ENCODE measurements around the gene RETREG2.

The RETREG2 gene

DNA sequence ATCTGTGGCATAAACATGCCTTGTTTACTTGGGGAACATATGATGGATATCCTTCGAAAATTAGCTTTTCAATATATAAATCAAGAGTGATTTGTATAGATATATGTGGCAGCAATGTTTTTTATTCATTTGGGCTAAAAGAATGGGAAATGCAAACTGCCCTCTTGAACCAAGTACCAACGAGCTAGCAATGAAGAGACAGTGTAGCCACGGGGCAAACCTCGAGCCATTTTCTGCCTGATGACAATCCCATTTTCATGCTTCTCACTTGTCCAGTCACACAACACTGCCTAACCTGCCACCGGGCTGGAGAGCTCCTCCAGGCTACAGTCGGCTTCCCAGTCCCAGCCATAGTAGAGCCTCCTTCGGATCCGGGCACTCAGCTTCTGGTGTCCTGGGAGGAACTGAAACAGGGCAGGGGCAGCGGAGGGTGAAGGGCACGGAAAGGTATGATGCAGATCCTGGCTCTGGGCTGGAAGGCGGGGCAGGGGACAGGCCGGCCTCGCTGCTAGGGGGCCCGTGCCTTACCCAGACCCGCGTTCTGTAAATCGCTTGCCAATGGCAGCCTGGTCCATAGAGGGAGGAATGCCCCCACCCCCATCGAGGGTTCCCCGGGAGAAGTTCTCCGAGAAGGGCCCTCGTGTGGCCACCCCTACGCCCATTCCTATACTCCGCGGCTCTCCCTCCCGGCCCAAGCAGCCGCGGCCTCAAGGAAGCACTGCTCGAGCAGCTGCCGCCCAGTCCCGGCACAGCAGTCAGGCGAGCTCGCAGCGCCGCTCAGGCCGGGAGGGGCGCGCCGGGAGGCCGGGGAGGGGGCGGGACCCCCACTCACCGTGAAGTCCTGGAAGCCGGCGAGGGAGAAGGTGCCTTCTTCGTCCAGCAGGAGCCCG is 1.9 kb upstream of the RETREG2 start:
- H3K27me3 ChIP-seq (ENCODE audit: insufficient read depth, low read length): no peaks in the 10 kb centered on the region
- H3K4me1 ChIP-seq (ENCODE audit: control insufficient read depth in 1 of 2, insufficient read depth in 2 of 2, low read length in 2 of 2): peaks cover 3 to 11% of the 10 kb centered on the region in 2 experiments
- no peak overlapping the region for H3K4ac ChIP-seq (ENCODE audit: low read depth, low read length)
- H2AFZ ChIP-seq (ENCODE audit: insufficient read depth, low read length, poor library complexity): peak overlapping the region; percentile 76
- peak overlapping the region; percentile 68 for H3K9ac ChIP-seq (ENCODE audit: low read length)
- peak overlapping the region; percentile 79 for H3K4me3 ChIP-seq (ENCODE audit: low read depth, low read length)
- H3K14ac ChIP-seq (ENCODE audit: low read length): peak overlapping the region; percentile 47
- peaks cover 31 to 36% of the 10 kb centered on the region in 2 experiments for H3K36me3 ChIP-seq (ENCODE audit: control insufficient read depth in 1 of 2, insufficient read depth in 2 of 2, low read length in 2 of 2)
- H2AK5ac ChIP-seq (ENCODE audit: low read length): peak overlapping the region; percentile 23
- H3K18ac ChIP-seq (ENCODE audit: low read length): peak overlapping the region; percentile 27
- WGBS (ENCODE audit: extremely low coverage, insufficient coverage, insufficient read length): no CpG with 5 or more reads among the region's 45 CpGs
- H2BK12ac ChIP-seq (ENCODE audit: low read length): no peak overlapping the region
- H3K27ac ChIP-seq (ENCODE audit: low read depth, low read length): peak overlapping the region; percentile 95
- no peaks in the 10 kb centered on the region for H3K9me3 ChIP-seq (ENCODE audit: insufficient read depth, low read depth, low read length)
- H3K79me1 ChIP-seq (ENCODE audit: low read length): peaks cover 20% of the 10 kb centered on the region
- peak; percentile 33 to 44 for DNase-seq
- H4K8ac ChIP-seq (ENCODE audit: low read depth, low read length): peak overlapping the region; percentile 71
- H3K23ac ChIP-seq (ENCODE audit: low read length): no peak overlapping the region
- peaks cover 7% of the 10 kb centered on the region for H3K79me2 ChIP-seq (ENCODE audit: control insufficient read depth, insufficient read depth, low read length, poor library complexity)
- H2BK120ac ChIP-seq (ENCODE audit: insufficient read depth, low read length, poor library complexity): peak overlapping the region; percentile 10
- peak overlapping the region; percentile 69 for H4K91ac ChIP-seq (ENCODE audit: low read depth, low read length)
- H4K12ac ChIP-seq (ENCODE audit: low read depth, low read length): no peak overlapping the region
- H2BK5ac ChIP-seq (ENCODE audit: low read depth, low read length, poor library complexity): peak overlapping the region; percentile 10
- peak overlapping the region; percentile 99 for H3K4me2 ChIP-seq (ENCODE audit: low read length)

GRCh38 chr2:219176818-219177551 is 1.1 kb upstream of the RETREG2 start, which contains the start of gene CNPPD1:
CNPPD1 (minus strand) TSS chr2:219176925; CDS start chr2:219176828, 97 bp downstream.
- H3K4me2 ChIP-seq (ENCODE audit: low read length): peak within 1 kb of the TSS; percentile 99
- no CpG with 5 or more reads among the region's 69 CpGs for WGBS (ENCODE audit: extremely low coverage, insufficient coverage, insufficient read length)
- H2AFZ ChIP-seq (ENCODE audit: insufficient read depth, low read length, poor library complexity): peak within 1 kb of the TSS; percentile 89
- H3K27ac ChIP-seq (ENCODE audit: low read depth, low read length): peak within 1 kb of the TSS; percentile 95
- peaks cover 3 to 9% of the 10 kb centered on the region in 2 experiments for H3K4me1 ChIP-seq (ENCODE audit: control insufficient read depth in 1 of 2, insufficient read depth in 2 of 2, low read length in 2 of 2)
- H3K18ac ChIP-seq (ENCODE audit: low read length): peak within 1 kb of the TSS; percentile 85
- H3K36me3 ChIP-seq (ENCODE audit: control insufficient read depth in 1 of 2, insufficient read depth in 2 of 2, low read length in 2 of 2): peaks cover 39 to 44% of the 10 kb centered on the region in 2 experiments
- H2BK12ac ChIP-seq (ENCODE audit: low read length): no peak within 1 kb of the TSS
- H3K9ac ChIP-seq (ENCODE audit: low read length): peak within 1 kb of the TSS; percentile 89
- H4K91ac ChIP-seq (ENCODE audit: low read depth, low read length): peak within 1 kb of the TSS; percentile 91
- peak within 1 kb of the TSS; percentile 84 for H4K12ac ChIP-seq (ENCODE audit: low read depth, low read length)
- H3K4ac ChIP-seq (ENCODE audit: low read depth, low read length): peak within 1 kb of the TSS; percentile 76
- peak within 1 kb of the TSS; percentile 84 for H3K4me3 ChIP-seq (ENCODE audit: low read depth, low read length)
- H3K14ac ChIP-seq (ENCODE audit: low read length): peak within 1 kb of the TSS; percentile 96
- peaks cover 17% of the 10 kb centered on the region for H3K79me1 ChIP-seq (ENCODE audit: low read length)
- H2AK5ac ChIP-seq (ENCODE audit: low read length): peak within 1 kb of the TSS; percentile 23
- H3K27me3 ChIP-seq (ENCODE audit: insufficient read depth, low read length): no peaks in the 10 kb centered on the region
- H3K79me2 ChIP-seq (ENCODE audit: control insufficient read depth, insufficient read depth, low read length, poor library complexity): peaks cover 7% of the 10 kb centered on the region
- peak within 1 kb of the TSS; percentile 93 for H2BK5ac ChIP-seq (ENCODE audit: low read depth, low read length, poor library complexity)
- H4K8ac ChIP-seq (ENCODE audit: low read depth, low read length): peak within 1 kb of the TSS; percentile 98
- peak within 1 kb of the TSS; percentile 80 for H2BK120ac ChIP-seq (ENCODE audit: insufficient read depth, low read length, poor library complexity)
- H3K9me3 ChIP-seq (ENCODE audit: insufficient read depth, low read depth, low read length): no peaks in the 10 kb centered on the region
- H3K23ac ChIP-seq (ENCODE audit: low read length): no peak within 1 kb of the TSS
- peak; percentile 76 to 85 for DNase-seq

DNA sequence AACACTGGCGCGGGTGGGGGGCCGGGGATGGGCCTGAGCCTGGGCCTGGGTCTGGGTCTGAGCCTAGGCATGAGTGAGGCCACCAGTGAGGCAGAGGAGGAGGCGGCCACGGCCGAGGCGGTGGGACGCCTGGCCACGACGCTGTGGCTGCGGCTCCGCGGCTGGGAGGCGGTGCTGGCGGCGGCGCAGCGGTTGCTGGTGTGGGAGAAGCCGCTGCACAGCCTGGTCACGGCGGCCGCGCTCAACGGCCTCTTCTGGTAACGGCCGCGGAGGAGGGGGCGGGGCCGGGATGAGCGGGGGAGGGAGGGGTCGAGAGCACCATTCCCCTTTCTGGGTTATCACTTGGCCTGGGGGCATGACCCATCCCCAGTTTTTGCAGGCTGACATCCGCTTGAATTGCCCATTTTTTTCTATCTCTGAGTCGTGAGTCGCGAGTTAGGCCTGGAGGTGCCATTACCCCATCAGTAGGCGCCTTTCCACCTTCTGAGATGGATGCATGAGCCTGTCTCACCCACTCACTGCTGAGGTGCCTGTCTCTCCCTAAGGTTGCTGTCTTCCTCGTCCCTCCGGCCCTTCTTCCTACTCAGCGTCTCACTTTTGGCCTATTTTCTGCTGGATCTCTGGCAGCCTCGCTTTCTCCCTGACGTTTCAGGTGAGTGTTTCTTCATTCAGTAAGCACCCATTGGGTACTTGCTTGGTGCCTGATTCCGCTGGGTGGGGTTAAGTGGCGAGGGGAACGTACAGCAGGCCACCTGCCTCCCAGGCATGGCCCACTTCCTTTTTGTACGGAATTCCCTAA is 501 bp downstream of the RETREG2 start:
- Histone ChIP-seq H3K27ac (ENCODE audit: low read depth, low read length) (peak overlapping the region; percentile 95), H3K9me3 (ENCODE audit: insufficient read depth, low read depth, low read length) (no peaks in the 10 kb centered on the region)
- no CpG with 5 or more reads among the region's 45 CpGs for WGBS (ENCODE audit: extremely low coverage, insufficient coverage, insufficient read length)

More for the DNA sequence above, 501 bp downstream of the RETREG2 start:
- DNase-seq: peak; percentile 7 to 46
- H3K18ac ChIP-seq (ENCODE audit: low read length): peak overlapping the region; percentile 92
- H3K79me1 ChIP-seq (ENCODE audit: low read length): peaks cover 17% of the 10 kb centered on the region
- peak overlapping the region; percentile 92 for H4K8ac ChIP-seq (ENCODE audit: low read depth, low read length)
- peak overlapping the region; percentile 89 for H4K91ac ChIP-seq (ENCODE audit: low read depth, low read length)
- H4K12ac ChIP-seq (ENCODE audit: low read depth, low read length): peak overlapping the region; percentile 22
- peak overlapping the region; percentile 71 for H2BK5ac ChIP-seq (ENCODE audit: low read depth, low read length, poor library complexity)
- H3K23ac ChIP-seq (ENCODE audit: low read length): no peak overlapping the region
- no peaks in the 10 kb centered on the region for H3K27me3 ChIP-seq (ENCODE audit: insufficient read depth, low read length)
- peak overlapping the region; percentile 85 for H3K4me2 ChIP-seq (ENCODE audit: low read length)
- peak overlapping the region; percentile 50 for H2AK5ac ChIP-seq (ENCODE audit: low read length)
- H3K79me2 ChIP-seq (ENCODE audit: control insufficient read depth, insufficient read depth, low read length, poor library complexity): peaks cover 7% of the 10 kb centered on the region
- H3K9ac ChIP-seq (ENCODE audit: low read length): peak overlapping the region; percentile 82
- peak overlapping the region; percentile 92 for H3K14ac ChIP-seq (ENCODE audit: low read length)
- peak overlapping the region; percentile 65 for H2BK120ac ChIP-seq (ENCODE audit: insufficient read depth, low read length, poor library complexity)
- H3K4ac ChIP-seq (ENCODE audit: low read depth, low read length): peak overlapping the region; percentile 73
- peak overlapping the region; percentile 99 for H3K4me3 ChIP-seq (ENCODE audit: low read depth, low read length)
- peak overlapping the region; percentile 89 for H2AFZ ChIP-seq (ENCODE audit: insufficient read depth, low read length, poor library complexity)
- peaks cover 40 to 47% of the 10 kb centered on the region in 2 experiments for H3K36me3 ChIP-seq (ENCODE audit: control insufficient read depth in 1 of 2, insufficient read depth in 2 of 2, low read length in 2 of 2)
- no peak overlapping the region for H2BK12ac ChIP-seq (ENCODE audit: low read length)
- H3K4me1 ChIP-seq (ENCODE audit: control insufficient read depth in 1 of 2, insufficient read depth in 2 of 2, low read length in 2 of 2): peaks cover 3 to 9% of the 10 kb centered on the region in 2 experiments
